GM18907 (cell line): ENCODE data around the gene KIR2DL4.
"Not testable (repeated sequence)": the region's sequence is repeated elsewhere in the genome, so short reads cannot be mapped to it uniquely, and the experiment has no call there.

Source experiments
- ATAC-seq: cut with Tn5 transposase; IDR thresholded peaks from one replicate; pipeline ENCODE4 v1.9.1; 2021; ENCODE audit warnings: mild to moderate bottlenecking, moderate library complexity; ENCODE audit not compliant: unreplicated experiment

KIR2DL4 gene

GRCh38 chr19:54804101-54804500 is 691 bp downstream of the KIR2DL4 start:
- ATAC-seq = no peak

DNA sequence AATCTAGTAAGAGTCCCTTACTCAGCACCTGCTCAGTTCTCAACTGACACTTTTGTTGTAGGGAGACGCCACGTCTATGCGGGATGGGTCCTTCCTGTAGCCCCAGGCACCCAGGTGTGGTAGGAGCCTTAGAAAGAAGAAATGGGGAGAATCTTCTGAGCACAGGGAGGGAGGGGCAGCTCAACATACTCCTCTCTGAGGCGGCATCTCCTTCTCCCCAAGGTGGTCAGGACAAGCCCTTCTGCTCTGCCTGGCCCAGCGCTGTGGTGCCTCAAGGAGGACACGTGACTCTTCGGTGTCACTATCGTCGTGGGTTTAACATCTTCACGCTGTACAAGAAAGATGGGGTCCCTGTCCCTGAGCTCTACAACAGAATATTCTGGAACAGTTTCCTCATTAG is 1.2 kb downstream of the KIR2DL4 start:
- no peak for ATAC-seq

DNA sequence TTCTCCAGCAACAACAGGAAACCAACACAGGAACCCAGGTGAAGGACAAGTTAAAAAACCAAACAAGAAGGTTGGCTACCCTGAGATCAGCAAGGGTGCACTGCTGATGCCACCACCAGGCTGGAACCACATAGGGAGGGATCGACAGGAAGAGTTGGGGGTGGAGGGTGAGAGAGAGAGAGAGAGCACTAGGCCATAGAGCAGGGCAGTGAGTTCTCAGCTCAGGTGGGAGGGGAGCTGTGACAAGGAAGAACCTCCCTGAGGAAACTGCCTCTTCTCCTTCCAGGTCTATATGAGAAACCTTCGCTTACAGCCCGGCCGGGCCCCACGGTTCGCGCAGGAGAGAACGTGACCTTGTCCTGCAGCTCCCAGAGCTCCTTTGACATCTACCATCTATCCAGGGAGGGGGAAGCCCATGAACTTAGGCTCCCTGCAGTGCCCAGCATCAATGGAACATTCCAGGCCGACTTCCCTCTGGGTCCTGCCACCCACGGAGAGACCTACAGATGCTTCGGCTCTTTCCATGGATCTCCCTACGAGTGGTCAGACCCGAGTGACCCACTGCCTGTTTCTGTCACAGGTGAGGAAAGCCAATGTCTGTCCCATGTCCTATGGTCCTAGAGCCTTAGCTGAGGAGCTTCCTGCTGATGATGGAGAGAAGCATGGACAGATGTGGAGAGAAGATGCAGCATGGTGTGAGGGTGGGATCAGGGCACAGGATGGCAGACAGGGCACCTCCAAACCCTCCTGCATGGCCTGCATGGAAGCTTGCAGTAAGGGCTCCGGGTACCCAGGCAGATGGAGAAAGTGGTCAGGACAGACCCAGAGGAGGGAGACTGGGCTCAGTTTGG is 2.5 kb downstream of the KIR2DL4 start:
- ATAC-seq = no peak

- no peak for ATAC-seq
Observed at GRCh38 chr19:54806516-54806838, 3.1 kb downstream of the KIR2DL4 start.

GRCh38 chr19:54814571-54814970 is 11.2 kb downstream of the KIR2DL4 start:
- ATAC-seq = not testable (repeated sequence)

- not testable (repeated sequence) for ATAC-seq
Observed at GRCh38 chr19:54816251-54816650, 12.8 kb downstream of the KIR2DL4 start, which contains the start of gene KIR3DL1. Gene KIR3DL1 (plus strand): TSS chr19:54816468.

DNA sequence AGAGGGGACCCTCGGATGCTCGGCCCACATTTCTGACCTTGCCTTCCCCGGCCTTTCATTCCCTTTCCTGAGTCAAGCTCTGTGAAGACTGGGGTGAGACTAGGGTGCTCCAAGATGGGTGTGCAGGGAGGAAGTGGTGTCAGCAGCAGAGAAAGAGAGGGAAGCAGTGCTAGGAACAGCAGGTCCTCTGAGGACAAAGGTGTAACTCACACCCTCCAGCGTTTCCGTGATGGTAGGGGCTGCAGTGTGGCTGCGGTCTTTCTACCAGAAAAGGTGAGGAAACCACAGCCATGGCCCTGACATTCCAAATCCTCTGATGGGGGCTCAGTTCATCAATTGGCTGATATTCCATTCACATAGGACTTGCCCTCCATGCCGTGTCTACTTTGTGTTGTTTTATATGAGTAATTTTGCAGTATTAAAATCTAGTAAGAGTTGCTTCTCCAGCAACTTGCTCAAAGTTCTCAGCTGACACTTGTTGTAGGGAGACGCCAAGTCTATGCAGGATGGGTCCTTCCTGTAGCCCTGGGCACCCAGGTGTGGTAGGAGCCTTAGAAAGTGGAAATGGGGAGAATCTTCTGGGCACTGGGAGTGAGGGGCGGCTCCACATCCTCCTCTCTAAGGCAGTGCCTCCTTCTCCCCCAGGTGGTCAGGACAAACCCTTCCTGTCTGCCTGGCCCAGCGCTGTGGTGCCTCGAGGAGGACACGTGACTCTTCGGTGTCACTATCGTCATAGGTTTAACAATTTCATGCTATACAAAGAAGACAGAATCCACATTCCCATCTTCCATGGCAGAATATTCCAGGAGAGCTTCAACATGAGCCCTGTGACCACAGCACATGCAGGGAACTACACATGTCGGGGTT is 14.5 kb downstream of the KIR2DL4 start:
- no peak for ATAC-seq

DNA sequence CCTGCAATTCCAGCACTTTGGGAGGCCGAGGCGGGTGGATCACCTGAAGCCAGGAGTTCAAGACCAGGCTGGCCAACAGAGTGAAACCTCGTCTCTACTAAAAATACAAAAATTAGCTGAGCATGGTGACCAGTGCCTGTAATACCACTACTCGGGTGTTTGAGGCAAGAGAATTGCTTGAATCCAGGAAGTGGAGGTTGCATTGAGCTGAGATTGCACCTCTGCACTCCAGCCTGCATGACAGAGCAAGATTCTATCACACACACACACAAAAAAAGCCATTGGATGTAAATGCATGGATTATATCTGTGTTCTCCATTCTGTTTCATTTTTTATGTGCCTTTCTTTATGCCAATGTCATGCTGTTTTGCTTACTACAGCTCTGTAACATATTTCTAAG is 21.0 kb downstream of the KIR2DL4 start:
- ATAC-seq = not testable (repeated sequence)

DNA sequence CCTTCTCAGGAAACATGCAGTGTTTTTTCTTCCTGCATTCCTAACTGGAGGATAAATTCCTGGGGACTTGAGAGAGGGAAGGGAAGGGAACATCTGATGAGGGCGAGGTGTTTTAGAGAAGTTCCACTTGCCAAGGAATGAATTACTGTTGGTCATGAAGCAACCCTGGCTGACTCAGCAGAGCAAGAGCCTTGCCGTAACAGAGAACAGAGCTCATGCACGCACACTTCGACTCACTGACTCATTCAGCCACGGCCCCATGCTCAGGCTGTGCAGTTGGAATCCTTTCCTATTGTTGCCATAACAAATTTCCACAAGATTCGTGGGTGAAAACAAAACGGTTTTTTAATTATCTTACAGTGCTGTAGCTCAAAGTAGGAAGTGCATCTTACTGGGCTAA is 21.9 kb downstream of the KIR2DL4 start:
- not testable (repeated sequence) for ATAC-seq

- ATAC-seq = not testable (repeated sequence)
Observed at GRCh38 chr19:54828064-54828463, 24.7 kb downstream of the KIR2DL4 start.

GRCh38 chr19:54832496-54832895 is 29.1 kb downstream of the KIR2DL4 start, which contains the start of gene KIR2DS4:
Gene KIR2DS4 (plus strand): TSS chr19:54832676.
- not testable (repeated sequence) for ATAC-seq

- ATAC-seq = not testable (repeated sequence)
Observed at GRCh38 chr19:54835126-54835525, 31.7 kb downstream of the KIR2DL4 start.

- not testable (repeated sequence) for ATAC-seq
Observed at GRCh38 chr19:54837522-54837921, 34.1 kb downstream of the KIR2DL4 start.

DNA sequence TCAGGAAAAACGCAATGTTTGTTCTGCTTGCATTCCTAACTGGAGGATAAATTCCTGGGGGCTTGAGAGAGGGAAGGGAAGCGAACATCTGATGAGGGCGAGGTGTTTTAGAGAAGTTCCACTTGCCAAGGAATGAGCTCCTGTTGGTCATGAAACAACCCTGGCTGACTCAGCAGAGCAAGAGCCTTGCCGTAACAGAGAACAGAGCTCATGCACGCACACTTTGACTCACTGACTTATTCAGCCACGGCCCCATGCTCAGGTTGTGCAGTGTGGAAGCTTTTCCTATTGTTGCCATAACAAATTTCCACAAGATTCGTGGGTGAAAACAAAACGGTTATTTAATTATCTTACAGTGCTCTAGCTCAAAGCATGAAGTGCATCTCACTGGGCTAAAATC is 39.8 kb downstream of the KIR2DL4 start:
- ATAC-seq = not testable (repeated sequence)

DNA sequence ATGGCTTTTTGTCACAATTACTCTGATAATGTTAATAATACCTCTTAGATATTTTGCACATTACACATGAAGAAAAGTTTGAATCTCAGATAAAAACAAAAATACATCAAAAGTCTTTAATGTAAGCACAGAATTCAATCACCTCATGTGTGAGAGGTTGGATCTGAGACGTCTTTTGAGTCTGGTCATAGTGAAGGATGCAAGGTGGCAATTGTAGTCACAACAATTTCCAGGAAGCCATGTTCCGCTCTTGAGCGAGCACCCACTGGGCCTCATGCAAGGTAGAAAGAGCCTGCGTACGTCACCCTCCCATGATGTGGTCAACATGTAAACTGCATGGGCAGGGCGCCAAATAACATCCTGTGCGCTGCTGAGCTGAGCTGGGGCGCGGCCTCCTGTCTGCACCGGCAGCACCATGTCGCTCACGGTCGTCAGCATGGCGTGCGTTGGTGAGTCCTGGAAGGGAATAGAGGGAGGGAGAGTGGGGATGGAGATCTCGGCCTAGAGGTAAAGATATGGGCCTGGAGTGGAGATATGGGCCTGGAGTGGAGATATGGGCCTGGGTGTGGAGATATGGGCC is 46.7 kb downstream of the KIR2DL4 start, which contains the start of gene KIR3DL2:
TSS of gene KIR3DL2 (plus strand) at position 383 of the 580 bp plus-strand sequence. CDS start at position 416, 33 bp downstream.
- ATAC-seq = not testable (repeated sequence)

- no peak for ATAC-seq
Observed at GRCh38 chr19:54850930-54851329, 47.5 kb downstream of the KIR2DL4 start.

GRCh38 chr19:54851353-54851752 is 47.9 kb downstream of the KIR2DL4 start:
- no peak for ATAC-seq

DNA sequence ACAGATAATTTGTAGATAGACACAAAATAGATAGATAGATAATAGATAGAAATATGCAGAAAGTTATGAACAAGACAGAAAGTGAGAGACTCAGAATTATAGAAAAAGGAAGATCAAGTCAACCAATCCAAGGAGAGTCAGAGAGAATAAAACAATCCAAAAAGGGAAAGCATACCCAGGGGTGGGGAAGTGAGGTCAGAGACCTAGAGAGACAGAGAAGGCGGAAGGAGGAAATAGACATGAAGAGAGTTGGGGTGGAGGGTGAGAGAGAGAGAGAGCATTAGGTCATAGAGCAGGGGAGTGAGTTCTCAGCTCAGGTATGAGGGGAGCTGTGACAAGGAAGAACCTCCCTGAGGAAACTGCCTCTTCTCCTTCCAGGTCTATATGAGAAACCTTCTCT is 51.8 kb downstream of the KIR2DL4 start:
- not testable (repeated sequence) for ATAC-seq

DNA sequence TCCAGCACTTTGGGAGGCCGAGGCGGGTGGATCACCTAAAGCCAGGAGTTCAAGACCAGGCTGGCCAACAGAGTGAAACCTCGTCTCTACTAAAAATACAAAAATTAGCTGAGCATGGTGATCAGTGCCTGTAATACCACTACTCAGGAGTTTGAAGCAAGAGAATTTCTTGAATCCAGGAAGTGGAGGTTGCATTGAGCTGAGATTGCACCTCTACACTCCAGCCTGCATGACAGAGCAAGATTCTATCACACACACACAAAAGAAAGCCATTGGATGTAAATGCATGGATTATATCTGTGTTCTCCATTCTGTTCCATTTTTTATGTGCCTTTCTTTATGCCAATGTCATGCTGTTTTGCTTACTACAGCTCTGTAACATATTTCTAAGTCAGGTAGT is 55.1 kb downstream of the KIR2DL4 start:
- ATAC-seq = not testable (repeated sequence)

GRCh38 chr19:54859421-54859820 is 56.0 kb downstream of the KIR2DL4 start:
- not testable (repeated sequence) for ATAC-seq

- ATAC-seq = not testable (repeated sequence)
Observed at GRCh38 chr19:54863459-54863858, 60.0 kb downstream of the KIR2DL4 start.
